ENCODE results near the gene TBX1. TPM values are rescaled to one million over a fixed set of nuclear protein-coding genes. Genes with fewer than 3 reads are reported as not detected.

Gene TBX1
- total and polyA plus RNA-seq, 2 of the 8 experiments (the other 6 are each of a cell fraction or from before 2014, with no cell fraction given) = 0.28 TPM; not detected in 1

DNA sequence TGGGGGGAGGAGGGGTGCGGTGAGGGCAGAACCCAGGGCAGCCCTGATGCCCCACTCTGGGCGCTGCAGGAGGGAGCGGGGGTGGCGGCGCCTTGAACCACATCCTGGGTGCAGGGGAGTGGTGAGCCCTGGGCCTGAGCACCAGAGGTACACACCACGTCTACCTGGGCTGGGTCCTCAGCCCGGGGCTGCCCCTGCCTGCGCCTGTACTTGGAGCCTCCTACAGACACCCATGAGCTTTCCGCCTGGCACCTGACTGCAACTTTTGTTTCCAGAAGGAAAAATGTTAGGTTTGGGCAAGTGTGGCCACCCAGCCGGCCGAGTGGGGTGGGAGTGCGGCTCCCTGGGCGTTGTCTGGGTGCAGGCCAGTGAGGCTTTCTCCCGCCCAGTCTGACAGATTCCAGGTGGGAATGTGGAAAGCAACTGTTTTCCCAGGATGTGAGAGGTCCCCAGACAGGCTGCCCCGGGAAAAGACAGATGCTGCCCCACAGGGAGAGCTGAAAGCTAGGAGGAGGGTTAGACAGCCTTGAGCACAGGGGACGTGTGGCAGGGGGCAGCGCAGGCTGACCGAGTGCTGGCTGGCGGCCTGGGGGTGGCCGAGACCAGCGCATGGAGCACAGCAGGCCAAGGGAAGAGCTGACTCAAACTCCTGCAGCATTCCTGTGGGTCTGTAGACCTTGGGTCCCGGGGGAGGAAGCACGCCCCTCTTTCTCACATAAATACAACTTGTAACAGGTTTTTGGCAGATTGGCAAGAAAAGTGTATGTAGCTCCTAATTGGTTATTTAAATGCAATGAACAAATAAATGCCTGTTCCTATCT, 50.0 kb downstream of the TBX1 start:
- no peak overlapping the region for H2BK15ac ChIP-seq (ENCODE audit: low read length)
- FAIRE-seq (no peak), DNase-seq (ENCODE audit: low read depth in 1 of 2, low spot score in 2 of 2) (no peak)
- TF ChIP-seq SP2 (IDR thresholded peaks at IDR 0.05; ENCODE audit: low read length) (no peak), ASH2L (IDR thresholded peaks at IDR 0.05; ENCODE audit: low read length) (no peak), RXRA (IDR thresholded peaks at IDR 0.05; ENCODE audit: insufficient read depth, low read depth, low read length) (no peak), EZH2 (IDR thresholded peaks at IDR 0.05; ENCODE audit: low read depth, low read length, severe bottlenecking) (no peak), CBX8 (IDR thresholded peaks at IDR 0.05; ENCODE audit: borderline replicate concordance, low read depth, low read length) (no peak), CEBPB (IDR thresholded peaks at IDR 0.05; ENCODE audit: low read depth, low read length) (no peak)
- TF ChIP-seq, protein P1, sequence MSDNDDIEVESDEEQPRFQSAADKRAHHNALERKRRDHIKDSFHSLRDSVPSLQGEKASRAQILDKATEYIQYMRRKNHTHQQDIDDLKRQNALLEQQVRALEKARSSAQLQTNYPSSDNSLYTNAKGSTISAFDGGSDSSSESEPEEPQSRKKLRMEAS (IDR thresholded peaks at IDR 0.05) = no peak
- TF ChIP-seq, protein P2, sequence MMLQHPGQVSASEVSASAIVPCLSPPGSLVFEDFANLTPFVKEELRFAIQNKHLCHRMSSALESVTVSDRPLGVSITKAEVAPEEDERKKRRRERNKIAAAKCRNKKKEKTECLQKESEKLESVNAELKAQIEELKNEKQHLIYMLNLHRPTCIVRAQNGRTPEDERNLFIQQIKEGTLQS (IDR thresholded peaks at IDR 0.05; ENCODE audit: insufficient read depth, low read depth, low read length) = no peak
- H2BK20ac ChIP-seq (ENCODE audit: low read length) = no peak overlapping the region
- no peaks in the 10 kb centered on the region for H3K9me3 ChIP-seq (ENCODE audit: insufficient read depth in 2 of 2, low read depth in 1 of 2, low read length in 1 of 2)
- H3K4ac ChIP-seq (replicated peaks; ENCODE audit: insufficient read length, low read depth, low read length) = no peak overlapping the region
- no peak overlapping the region for H3K4me2 ChIP-seq (ENCODE audit: insufficient read depth in 1 of 2, low read depth in 2 of 2, low read length in 2 of 2)
- no peak overlapping the region for H3K18ac ChIP-seq (ENCODE audit: extremely low read depth, low read length)
- 81% methylated on average over 22 of the region's 23 CpGs; no CpG with 5 or more reads in 1 of the 2 experiments for WGBS, 2 experiments (ENCODE audit: extremely low coverage in 1 of 2, insufficient coverage in 1 of 2, insufficient read length in 1 of 2, insufficient replicate concordance in 2 of 2, low coverage in 1 of 2, low lambda C conversion rate in 2 of 2, missing lambda C conversion rate in 1 of 2)
- H3K27me3 ChIP-seq (replicated peaks in 1 of 4; ENCODE audit: control insufficient read depth in 3 of 4, extremely low read depth in 1 of 4, insufficient read depth in 3 of 4, low read length in 3 of 4) = no peaks in the 10 kb centered on the region
- H4K8ac ChIP-seq (ENCODE audit: extremely low read depth, insufficient read depth, low read length) = no peak overlapping the region
- no peak overlapping the region for H3K9ac ChIP-seq (replicated peaks in 1 of 4; ENCODE audit: extremely low read depth in 1 of 4, low read depth in 3 of 4, low read length in 3 of 4)
- H4K20me1 ChIP-seq (replicated peaks in 1 of 2; ENCODE audit: control insufficient read depth in 1 of 2, insufficient read depth in 2 of 2, low read length in 2 of 2) = peaks cover 0 to 3% of the 10 kb centered on the region in 2 experiments
- H3K4me1 ChIP-seq (replicated peaks in 1 of 4; ENCODE audit: control insufficient read depth in 3 of 4, insufficient read depth in 4 of 4, low read length in 3 of 4) = no peaks in the 10 kb centered on the region; a peak in 1 of 7 replicates
- no peak overlapping the region for H2AK5ac ChIP-seq (ENCODE audit: low read depth, low read length)
- no peak overlapping the region for H2AFZ ChIP-seq (ENCODE audit: low read length)
- no peaks in the 10 kb centered on the region for H3K36me3 ChIP-seq (ENCODE audit: control insufficient read depth in 2 of 4, insufficient read depth in 4 of 4, low read length in 3 of 4)
- H3K27ac ChIP-seq (ENCODE audit: low read depth, low read length) = no peak overlapping the region
- H3K56ac ChIP-seq (replicated peaks; ENCODE audit: insufficient read length, low read depth, low read length) = no peak overlapping the region
- H4K5ac ChIP-seq (ENCODE audit: insufficient read length, low read depth, low read length) = no peak overlapping the region
- no peak overlapping the region for H2BK120ac ChIP-seq (replicated peaks; ENCODE audit: low read depth, low read length)
- no peaks in the 10 kb centered on the region for H3K79me2 ChIP-seq (ENCODE audit: control insufficient read depth in 1 of 2, insufficient read depth in 2 of 2, low read length in 2 of 2)
- H2BK5ac ChIP-seq (ENCODE audit: low read depth, low read length) = no peak overlapping the region
- H3K23ac ChIP-seq (ENCODE audit: insufficient read length) = no peak overlapping the region
- no peaks in the 10 kb centered on the region for H3K79me1 ChIP-seq (ENCODE audit: low read depth, low read length)
- ChIA-PET POLR2A (ENCODE audit: partially characterized antibody) (no interaction called here), CTCF (ENCODE audit: partially characterized antibody) (interaction anchor here (0.6 to 3.2 kb wide), 9 partner anchors 9 to 103 kb away, joined by 3 to 14 read pairs (median 4); no protein-coding TSS in a partner anchor)
- H3K23me2 ChIP-seq (ENCODE audit: low read depth, low read length) = no peaks in the 10 kb centered on the region
- no peak overlapping the region for H3K4me3 ChIP-seq (ENCODE audit: extremely low read depth in 1 of 4, insufficient read depth in 2 of 4, low read depth in 3 of 4, low read length in 4 of 4)
- no peak overlapping the region for H2BK12ac ChIP-seq (ENCODE audit: low read depth, low read length)
- H4K91ac ChIP-seq (replicated peaks; ENCODE audit: insufficient read length, low read length) = no peak overlapping the region
- H3K14ac ChIP-seq (ENCODE audit: insufficient read length) = no peak overlapping the region
